Type B pancreatic cell (in vitro differentiated cells): Measurements from ENCODE around the gene KIFC1. TPM values are rescaled to one million over a fixed set of nuclear protein-coding genes. Genes with fewer than 3 reads are reported as not detected.

Source experiments
- DNase-seq: peaks from one replicate; pipeline ENCODE4 v3.0.0; 2021; ENCODE audit warnings: mixed read lengths; ENCODE audit not compliant: unreplicated experiment; ENCODE audit errors: extremely low spot score
- H3K27ac Mint-ChIP-seq: 2 replicates; pipeline ENCODE4 v1.8.0; 2021; ENCODE audit warnings: mild to moderate bottlenecking, mixed read lengths
- H3K27me3 Mint-ChIP-seq: 2 replicates; pipeline ENCODE4 v1.8.0; 2021; ENCODE audit warnings: mixed read lengths
- H3K36me3 Mint-ChIP-seq: 2 replicates; pipeline ENCODE4 v1.8.0; 2021; ENCODE audit warnings: mixed read lengths
- H3K4me1 Mint-ChIP-seq: one replicate; pipeline ENCODE4 v1.8.0; 2021; ENCODE audit warnings: mixed read lengths; ENCODE audit not compliant: unreplicated experiment
- H3K4me3 Mint-ChIP-seq: 2 replicates; pipeline ENCODE4 v1.8.0; 2021; ENCODE audit warnings: mild to moderate bottlenecking, mixed read lengths
- H3K9me3 Mint-ChIP-seq: 2 replicates; pipeline ENCODE4 v1.8.0; 2021; ENCODE audit warnings: mixed read lengths
- total RNA-seq: library from RNA; stranded (reverse); gene quantifications from 2 replicates; pipeline ENCODE4 v1.2.1, GENCODE V29; 2021; ENCODE audit warnings: low replicate concordance
- TF ChIP-seq, protein P1 (sequence below): fragments of 200-600 bp; sonication (generic); conservative IDR thresholded peaks from 2 replicates; pipeline ENCODE4 v1.5.0; 2021; ENCODE audit warnings: antibody characterized with exemption, mild to moderate bottlenecking

Gene KIFC1
- total RNA-seq, 1 donor from 2014 or later = 67.7 TPM

GRCh38 chr6:33437666-33438065 lies 46.0 kb downstream of the KIFC1 start:
- Mint-ChIP-seq H3K4me3 (no peak overlapping the region), H3K9me3 (no peaks in the 10 kb centered on the region), H3K27ac (no peak overlapping the region), H3K27me3 (peaks cover 3% of the 10 kb centered on the region), H3K4me1 (peaks cover 13% of the 10 kb centered on the region), H3K36me3 (peaks cover 28% of the 10 kb centered on the region)
- TF ChIP-seq, protein P1, sequence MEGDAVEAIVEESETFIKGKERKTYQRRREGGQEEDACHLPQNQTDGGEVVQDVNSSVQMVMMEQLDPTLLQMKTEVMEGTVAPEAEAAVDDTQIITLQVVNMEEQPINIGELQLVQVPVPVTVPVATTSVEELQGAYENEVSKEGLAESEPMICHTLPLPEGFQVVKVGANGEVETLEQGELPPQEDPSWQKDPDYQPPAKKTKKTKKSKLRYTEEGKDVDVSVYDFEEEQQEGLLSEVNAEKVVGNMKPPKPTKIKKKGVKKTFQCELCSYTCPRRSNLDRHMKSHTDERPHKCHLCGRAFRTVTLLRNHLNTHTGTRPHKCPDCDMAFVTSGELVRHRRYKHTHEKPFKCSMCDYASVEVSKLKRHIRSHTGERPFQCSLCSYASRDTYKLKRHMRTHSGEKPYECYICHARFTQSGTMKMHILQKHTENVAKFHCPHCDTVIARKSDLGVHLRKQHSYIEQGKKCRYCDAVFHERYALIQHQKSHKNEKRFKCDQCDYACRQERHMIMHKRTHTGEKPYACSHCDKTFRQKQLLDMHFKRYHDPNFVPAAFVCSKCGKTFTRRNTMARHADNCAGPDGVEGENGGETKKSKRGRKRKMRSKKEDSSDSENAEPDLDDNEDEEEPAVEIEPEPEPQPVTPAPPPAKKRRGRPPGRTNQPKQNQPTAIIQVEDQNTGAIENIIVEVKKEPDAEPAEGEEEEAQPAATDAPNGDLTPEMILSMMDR = no peak
- DNase-seq = no peak

DNA sequence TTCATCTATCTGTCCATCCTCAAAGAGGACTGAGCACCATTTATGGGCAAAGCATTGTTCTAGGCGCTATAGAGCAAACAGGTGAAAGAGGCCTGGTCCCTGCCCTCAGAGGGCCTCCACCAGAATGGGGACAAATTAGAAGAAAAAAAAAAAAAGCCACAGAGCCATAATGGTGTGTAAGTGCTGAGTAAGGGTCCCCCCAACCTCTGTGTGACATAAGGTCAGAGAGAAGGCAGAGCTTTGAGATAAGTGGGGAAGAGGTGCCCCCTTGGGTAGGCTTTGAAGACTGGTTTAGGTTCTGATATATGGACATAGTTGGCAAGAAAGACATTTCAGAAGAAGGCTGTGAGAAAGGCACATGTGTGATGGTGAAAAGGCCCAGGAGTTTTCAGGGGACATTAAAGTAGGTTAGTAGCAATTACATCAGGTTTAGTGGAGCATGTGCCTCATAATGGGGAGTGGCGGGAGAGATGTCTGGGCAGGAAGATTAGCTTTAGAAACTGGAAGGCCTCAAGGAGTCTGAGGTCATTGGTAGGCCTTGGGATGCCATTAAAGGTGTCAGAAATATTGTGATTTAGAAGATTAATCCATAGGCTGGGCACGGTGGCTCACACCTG lies 47.5 kb downstream of the KIFC1 start:
- Mint-ChIP-seq H3K27me3 (no peaks in the 10 kb centered on the region), H3K27ac (no peak overlapping the region), H3K9me3 (no peaks in the 10 kb centered on the region), H3K4me3 (no peak overlapping the region), H3K36me3 (peaks cover 20% of the 10 kb centered on the region), H3K4me1 (peaks cover 2% of the 10 kb centered on the region)
- no peak for DNase-seq
- TF ChIP-seq, protein P1 = no peak

GRCh38 chr6:33439956-33440648 lies 48.5 kb downstream of the KIFC1 start:
- Mint-ChIP-seq H3K27me3 (no peaks in the 10 kb centered on the region), H3K4me1 (no peaks in the 10 kb centered on the region), H3K36me3 (peaks cover 23% of the 10 kb centered on the region), H3K27ac (no peak overlapping the region), H3K4me3 (no peak overlapping the region), H3K9me3 (no peaks in the 10 kb centered on the region)
- TF ChIP-seq, protein P1 = no peak
- DNase-seq = no peak

DNA sequence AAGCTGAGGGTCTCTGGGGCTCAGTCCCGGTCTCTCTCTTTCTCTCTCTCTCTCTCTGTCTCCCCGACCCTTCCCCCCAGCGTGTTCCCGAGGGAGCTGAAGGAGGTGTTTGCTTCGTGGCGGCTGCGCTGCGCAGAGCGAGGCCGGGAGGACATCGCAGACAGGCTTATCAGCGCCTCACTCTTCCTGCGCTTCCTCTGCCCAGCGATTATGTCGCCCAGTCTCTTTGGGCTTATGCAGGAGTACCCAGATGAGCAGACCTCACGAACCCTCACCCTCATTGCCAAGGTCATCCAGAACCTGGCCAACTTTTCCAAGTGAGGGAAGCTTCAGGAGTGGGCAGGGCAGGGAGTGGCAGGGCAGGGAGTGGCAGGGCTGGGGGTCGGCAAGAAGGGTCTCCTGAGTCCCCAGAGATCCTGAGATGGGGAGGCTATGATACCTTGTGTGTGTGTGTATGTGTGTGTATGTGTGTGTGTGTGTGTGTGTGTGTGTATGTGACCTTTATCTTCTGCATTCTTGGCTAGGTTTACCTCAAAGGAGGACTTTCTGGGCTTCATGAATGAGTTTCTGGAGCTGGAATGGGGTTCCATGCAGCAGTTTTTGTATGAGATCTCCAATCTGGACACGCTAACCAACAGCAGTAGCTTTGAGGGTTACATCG lies 49.2 kb downstream of the KIFC1 start:
- no peaks in the 10 kb centered on the region for H3K27me3 Mint-ChIP-seq
- H3K36me3 Mint-ChIP-seq = peaks cover 23% of the 10 kb centered on the region
- no peak overlapping the region for H3K27ac Mint-ChIP-seq
- H3K9me3 Mint-ChIP-seq = no peaks in the 10 kb centered on the region
- TF ChIP-seq, protein P1 = no peak
- DNase-seq = no peak
- H3K4me1 Mint-ChIP-seq = no peaks in the 10 kb centered on the region
- no peak overlapping the region for H3K4me3 Mint-ChIP-seq

GRCh38 chr6:33441457-33441856 lies 49.8 kb downstream of the KIFC1 start:
- H3K27ac Mint-ChIP-seq = no peak overlapping the region
- no peak for DNase-seq
- TF ChIP-seq, protein P1 = no peak
- no peaks in the 10 kb centered on the region for H3K4me1 Mint-ChIP-seq
- H3K4me3 Mint-ChIP-seq = no peak overlapping the region
- no peaks in the 10 kb centered on the region for H3K9me3 Mint-ChIP-seq
- H3K36me3 Mint-ChIP-seq = peaks cover 27% of the 10 kb centered on the region
- no peaks in the 10 kb centered on the region for H3K27me3 Mint-ChIP-seq
